ENCODE results near the gene ANKMY1.

ANKMY1 gene

GRCh38 chr2:240575101-240575965 lies 17.5 kb upstream of the ANKMY1 start:
- no peak for DNase-seq (ENCODE audit: insufficient read length, low spot score)
- no peak for FAIRE-seq
- TF ChIP-seq CTCF (IDR thresholded peaks at IDR 0.05; ENCODE audit: insufficient read depth, missing control alignments): no peak

- FAIRE-seq (no peak), DNase-seq (ENCODE audit: insufficient read length, low spot score) (no peak)
- no peak for TF ChIP-seq CTCF (IDR thresholded peaks at IDR 0.05; ENCODE audit: insufficient read depth, missing control alignments)
Observed at GRCh38 chr2:240574386-240575100, 16.8 kb upstream of the ANKMY1 start.

GRCh38 chr2:240573516-240574385 lies 16.0 kb upstream of the ANKMY1 start:
- no peak for TF ChIP-seq CTCF (IDR thresholded peaks at IDR 0.05; ENCODE audit: insufficient read depth, missing control alignments)
- FAIRE-seq: no peak
- no peak for DNase-seq (ENCODE audit: insufficient read length, low spot score)

GRCh38 chr2:240573071-240573515 lies 15.3 kb upstream of the ANKMY1 start:
- TF ChIP-seq CTCF (IDR thresholded peaks at IDR 0.05; ENCODE audit: insufficient read depth, missing control alignments): no peak
- FAIRE-seq (no peak), DNase-seq (ENCODE audit: insufficient read length, low spot score) (no peak)

- no peak for TF ChIP-seq CTCF (IDR thresholded peaks at IDR 0.05; ENCODE audit: insufficient read depth, missing control alignments)
- FAIRE-seq (no peak), DNase-seq (ENCODE audit: insufficient read length, low spot score) (no peak)
Observed at GRCh38 chr2:240572141-240573031, 14.6 kb upstream of the ANKMY1 start.

GRCh38 chr2:240571314-240571973 lies 13.7 kb upstream of the ANKMY1 start:
- FAIRE-seq (no peak), DNase-seq (ENCODE audit: insufficient read length, low spot score) (no peak)
- TF ChIP-seq CTCF (IDR thresholded peaks at IDR 0.05; ENCODE audit: insufficient read depth, missing control alignments): no peak

Data from D721Med (cell line).